HPDE6-E6E7 (cell line): Measurements from ENCODE around the gene TRIOBP.

Experiments used
- DNase-seq: peaks from one replicate; pipeline ENCODE4 v3.0.0; 2011; ENCODE audit warnings: missing footprints; ENCODE audit errors: extremely low spot score

Gene TRIOBP

GRCh38 chr22:37824674-37825641 is 128.1 kb downstream of the TRIOBP start:
- no peak for DNase-seq
